Measurements from ENCODE around the gene THOP1. TPM values are rescaled to one million over a fixed set of nuclear protein-coding genes. Genes with fewer than 3 reads are reported as not detected.

Gene THOP1
- total and polyA plus RNA-seq, 10 donors, result 31.0 to 96.2 (median 42.8) TPM

- Histone ChIP-seq H3K36me3 (peaks cover 0 to 100% (median 68%) of the 10 kb centered on the region in 6 donors), H3K4me3 (no peak overlapping the region), H3K27me3 (replicated peaks in 1 of 7) (no peaks in the 10 kb centered on the region), H3K27ac (no peak overlapping the region), H3K4me1 (no peaks in the 10 kb centered on the region), H3K9me3 (no peaks in the 10 kb centered on the region)
- intact Hi-C loops (cut with DNase I; ENCODE audit: low total_unique reads), result no loop called here
- 82 to 95% (median 94%) methylated on average over 20 to 58 of the region's 58 CpGs for WGBS, 5 donors
- no peak for DNase-seq
- TF ChIP-seq POLR2AphosphoS5 (IDR thresholded peaks at IDR 0.05) (peak in 1 of 3 donors; percentile 36), CTCF (IDR thresholded peaks at IDR 0.05 in 8 of 11, conservative IDR thresholded peaks at IDR 0.05 in 3 of 11) (no peak), POLR2A (IDR thresholded peaks at IDR 0.05) (no peak)
These were observed 25.1 kb downstream of the THOP1 start for GRCh38 chr19:2810141-2811091.

GRCh38 chr19:2811221-2811722, 26.0 kb downstream of the THOP1 start:
- H3K4me1 ChIP-seq, result no peaks in the 10 kb centered on the region
- H3K4me3 ChIP-seq, result no peak overlapping the region
- H3K27ac ChIP-seq, result no peak overlapping the region
- H3K27me3 ChIP-seq (replicated peaks in 1 of 7), result no peaks in the 10 kb centered on the region
- intact Hi-C loops (cut with DNase I; ENCODE audit: low total_unique reads), result no loop called here
- H3K36me3 ChIP-seq, result peaks cover 0 to 92% (median 64%) of the 10 kb centered on the region in 6 donors
- DNase-seq, result no peak
- H3K9me3 ChIP-seq, result no peaks in the 10 kb centered on the region
- no peak for TF ChIP-seq POLR2AphosphoS5 (IDR thresholded peaks at IDR 0.05)
- no peak for TF ChIP-seq POLR2A (IDR thresholded peaks at IDR 0.05)
- 95 to 98% (median 96%) methylated on average over 15 to 20 of the region's 20 CpGs for WGBS, 5 donors

GRCh38 chr19:2811735-2812413, 26.6 kb downstream of the THOP1 start:
- Histone ChIP-seq H3K36me3 (peaks cover 0 to 86% (median 59%) of the 10 kb centered on the region in 6 donors), H3K27me3 (replicated peaks in 1 of 7) (no peaks in the 10 kb centered on the region), H3K4me1 (no peaks in the 10 kb centered on the region), H3K4me3 (no peak overlapping the region), H3K9me3 (no peaks in the 10 kb centered on the region), H3K27ac (no peak overlapping the region)
- TF ChIP-seq CTCF (IDR thresholded peaks at IDR 0.05 in 8 of 11, conservative IDR thresholded peaks at IDR 0.05 in 3 of 11), result no peak
- no peak for TF ChIP-seq POLR2AphosphoS5 (IDR thresholded peaks at IDR 0.05)
- TF ChIP-seq POLR2A (IDR thresholded peaks at IDR 0.05), result no peak
- DNase-seq, result no peak
- 92 to 97% (median 94%) methylated on average over 25 to 34 of the region's 34 CpGs for WGBS, 5 donors
- intact Hi-C loops (cut with DNase I; ENCODE audit: low total_unique reads), result no loop called here

GRCh38 chr19:2812414-2813234, 27.3 kb downstream of the THOP1 start:
- whole genome bisulfite sequencing, 5 donors, result 91 to 96% (median 93%) methylated on average over 8 to 37 of the region's 37 CpGs; no CpG with 5 or more reads in 1 of the 5 donors
- DNase-seq, result no peak
- H3K27me3 ChIP-seq (replicated peaks in 1 of 7), result no peaks in the 10 kb centered on the region

More at GRCh38 chr19:2812414-2813234, 27.3 kb downstream of the THOP1 start:
- Histone ChIP-seq H3K4me1 (no peaks in the 10 kb centered on the region), H3K36me3 (peaks cover 0 to 78% (median 52%) of the 10 kb centered on the region in 6 donors), H3K4me3 (no peak overlapping the region), H3K27ac (no peak overlapping the region), H3K9me3 (no peaks in the 10 kb centered on the region)
- TF ChIP-seq CTCF (IDR thresholded peaks at IDR 0.05 in 8 of 11, conservative IDR thresholded peaks at IDR 0.05 in 3 of 11), result no peak
- TF ChIP-seq POLR2AphosphoS5 (IDR thresholded peaks at IDR 0.05), result no peak
- TF ChIP-seq POLR2A (IDR thresholded peaks at IDR 0.05), result no peak
- intact Hi-C loops (cut with DNase I; ENCODE audit: low total_unique reads), result no loop called here
